ENCODE results near the gene FCHO2.

- TF ChIP-seq NFE2L1 (CRISPR knock-in tag; IDR thresholded peaks at IDR 0.05) (no peak), CTCF (IDR thresholded peaks at IDR 0.05) (no peak), ETV6 (CRISPR knock-in tag; IDR thresholded peaks at IDR 0.05) (no peak), FOXP1 (CRISPR knock-in tag; IDR thresholded peaks at IDR 0.05; ENCODE audit: borderline replicate concordance) (no peak), PRDM15 (CRISPR knock-in tag; IDR thresholded peaks at IDR 0.05) (no peak), MAX (CRISPR knock-in tag; IDR thresholded peaks at IDR 0.05) (no peak), NFATC4 (CRISPR knock-in tag; IDR thresholded peaks at IDR 0.05) (no peak), JUN (CRISPR knock-in tag; IDR thresholded peaks at IDR 0.05) (no peak)
These were observed 162.6 kb downstream of the FCHO2 start for GRCh38 chr5:73118391-73118973.
